Measurements from ENCODE around the gene RARRES1.

DNA sequence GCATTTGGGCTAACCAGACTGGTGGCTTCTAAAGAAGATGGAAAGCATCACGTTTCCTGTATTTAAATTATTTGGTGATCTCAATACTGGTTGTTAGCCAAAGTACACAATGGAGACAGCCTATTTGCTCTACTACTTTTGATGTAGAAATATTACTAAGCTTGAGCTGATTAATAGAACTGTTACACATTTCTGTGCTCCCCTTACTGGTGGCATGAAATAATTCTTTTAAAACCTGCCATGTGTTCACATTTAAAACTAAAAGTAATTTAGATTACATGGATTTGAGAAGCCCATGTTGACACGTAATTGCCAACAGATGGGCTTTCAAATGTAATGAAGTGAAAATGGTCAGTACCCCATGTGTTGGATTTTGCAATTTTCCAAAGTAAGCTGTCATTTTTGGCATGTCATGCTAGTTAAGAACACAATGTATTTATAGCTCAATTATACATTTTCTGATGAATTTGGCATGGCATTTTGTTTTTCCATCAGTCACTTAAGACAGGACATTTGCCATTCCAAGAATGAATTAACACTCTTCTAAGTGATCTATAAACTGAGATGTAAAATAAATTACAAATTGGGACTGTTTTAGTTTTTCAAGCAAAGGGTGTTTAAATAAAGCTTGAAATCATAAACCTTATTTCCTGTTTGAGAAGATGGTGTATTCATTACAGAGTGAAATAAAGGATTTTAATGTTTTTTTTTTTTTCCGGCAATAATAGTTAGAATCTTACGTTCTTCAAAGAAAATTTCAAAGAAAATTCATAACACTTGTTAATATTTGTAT lies 10.8 kb upstream of the RARRES1 start:
- no peak for TF ChIP-seq POLR2A (IDR thresholded peaks at IDR 0.05)
- TF ChIP-seq, protein P1, sequence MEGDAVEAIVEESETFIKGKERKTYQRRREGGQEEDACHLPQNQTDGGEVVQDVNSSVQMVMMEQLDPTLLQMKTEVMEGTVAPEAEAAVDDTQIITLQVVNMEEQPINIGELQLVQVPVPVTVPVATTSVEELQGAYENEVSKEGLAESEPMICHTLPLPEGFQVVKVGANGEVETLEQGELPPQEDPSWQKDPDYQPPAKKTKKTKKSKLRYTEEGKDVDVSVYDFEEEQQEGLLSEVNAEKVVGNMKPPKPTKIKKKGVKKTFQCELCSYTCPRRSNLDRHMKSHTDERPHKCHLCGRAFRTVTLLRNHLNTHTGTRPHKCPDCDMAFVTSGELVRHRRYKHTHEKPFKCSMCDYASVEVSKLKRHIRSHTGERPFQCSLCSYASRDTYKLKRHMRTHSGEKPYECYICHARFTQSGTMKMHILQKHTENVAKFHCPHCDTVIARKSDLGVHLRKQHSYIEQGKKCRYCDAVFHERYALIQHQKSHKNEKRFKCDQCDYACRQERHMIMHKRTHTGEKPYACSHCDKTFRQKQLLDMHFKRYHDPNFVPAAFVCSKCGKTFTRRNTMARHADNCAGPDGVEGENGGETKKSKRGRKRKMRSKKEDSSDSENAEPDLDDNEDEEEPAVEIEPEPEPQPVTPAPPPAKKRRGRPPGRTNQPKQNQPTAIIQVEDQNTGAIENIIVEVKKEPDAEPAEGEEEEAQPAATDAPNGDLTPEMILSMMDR (IDR thresholded peaks at IDR 0.05 in 8 of 11, conservative IDR thresholded peaks at IDR 0.05 in 3 of 11), result no peak
- TF ChIP-seq POLR2AphosphoS5 (IDR thresholded peaks at IDR 0.05), result no peak
